Endothelial cell of umbilical vein (primary cell): Measurements from ENCODE around the gene GPR135. TPM values are rescaled to one million over a fixed set of nuclear protein-coding genes. Genes with fewer than 3 reads are reported as not detected.

Source experiments
- BruUV-seq: library from RNA; stranded (reverse); fragments of 400-500 nt; replicated peaks from 2 replicates; lab custom pipeline; 2021; lab: Mats Ljungman, UMichigan
- CTCF ChIA-PET: fragments of 300-600, 350-600 bp; sonication (Branson Sonifier 250); formaldehyde crosslinking; loops from one replicate; lab custom pipeline; 2021; ENCODE audit warnings: antibody characterized with exemption, inconsistent platforms; lab: Charles Lee
- POLR2A ChIA-PET: fragments of 300-600, 350-600 bp; sonication (Branson Sonifier 250); formaldehyde crosslinking; loops from one replicate; lab custom pipeline; 2021; ENCODE audit warnings: antibody characterized with exemption, inconsistent platforms; lab: Charles Lee
- DNase-seq: peaks from one replicate; pipeline ENCODE4 v3.0.0-alpha.2; 2011; ENCODE audit warnings: low read depth, low spot score
- FAIRE-seq: peaks from 2 replicates; lab custom pipeline; 2011; peaks lifted over from hg19 to GRCh38; lab: Jason Lieb, UNC
- H2AFZ ChIP-seq: 2 replicates; pipeline ENCODE4 v1.6.0; 2012; ENCODE audit warnings: low read depth, low read length, control low read depth, inconsistent platforms
- H3K27ac ChIP-seq: 2 replicates; pipeline ENCODE4 v1.5.1; 2011; ENCODE audit warnings: low read depth, mild to moderate bottlenecking, control low read depth, low read length, moderate library complexity; ENCODE audit not compliant: insufficient read depth
- H3K27me3 ChIP-seq, 2 experiments: 2 replicates each; pipeline versions ENCODE4 v1.6.0 to v1.6.1; 2011; ENCODE audit warnings: low read length in 2 of 2, mixed read lengths in 1 of 2; ENCODE audit not compliant: control insufficient read depth in 2 of 2, insufficient read depth in 2 of 2
- H3K36me3 ChIP-seq, 2 experiments: 2 replicates in 1 of 2; 3 replicates in 1 of 2; pipeline ENCODE4 v1.5.1; 2011; ENCODE audit warnings: low read length in 2 of 2, mild to moderate bottlenecking in 1 of 2, moderate library complexity in 1 of 2; ENCODE audit not compliant: control insufficient read depth in 2 of 2, insufficient read depth in 2 of 2; ENCODE audit errors: extremely low read depth in 1 of 2
- H3K4me1 ChIP-seq: 3 replicates; pipeline ENCODE4 v1.5.1; 2011; ENCODE audit warnings: mild to moderate bottlenecking, low read length; ENCODE audit not compliant: control insufficient read depth, insufficient read depth; ENCODE audit errors: extremely low read depth
- H3K4me2 ChIP-seq: 2 replicates; pipeline ENCODE4 v1.6.1; 2011; ENCODE audit warnings: low read length, control low read depth, mixed read lengths; ENCODE audit not compliant: insufficient read depth
- H3K4me3 ChIP-seq, 3 experiments: fragments of 200-600 bp in 1 of 3; sonication (generic), shearing (Covaris generic) in 1 of 3; replicated peaks in 1 of 3; 2 replicates each; pipeline ENCODE4 v1.5.1; 2011 to 2016; ENCODE audit warnings: control low read depth in 3 of 3, low read length in 3 of 3, mild to moderate bottlenecking in 2 of 3, inconsistent platforms in 1 of 3, low read depth in 1 of 3, moderate library complexity in 1 of 3; ENCODE audit not compliant: insufficient read depth in 1 of 3
- H3K79me2 ChIP-seq: 2 replicates; pipeline ENCODE4 v1.6.0; 2012; ENCODE audit warnings: low read length, inconsistent platforms; ENCODE audit not compliant: control insufficient read depth, insufficient read depth
- H3K9ac ChIP-seq: replicated peaks from 2 replicates; pipeline ENCODE3; 2011; ENCODE audit warnings: low read length, control low read depth; ENCODE audit not compliant: insufficient read depth; ENCODE audit errors: extremely low read depth
- H3K9me1 ChIP-seq: replicated peaks from 3 replicates; pipeline ENCODE4 v1.6.0; 2011; ENCODE audit warnings: mild to moderate bottlenecking, low read length; ENCODE audit not compliant: control insufficient read depth, insufficient read depth; ENCODE audit errors: extremely low read depth
- H3K9me3 ChIP-seq: replicated peaks from 2 replicates; pipeline ENCODE4 v1.5.1; 2012; ENCODE audit warnings: low read length, inconsistent platforms; ENCODE audit not compliant: control insufficient read depth, insufficient read depth
- H4K20me1 ChIP-seq: replicated peaks from 2 replicates; pipeline ENCODE3; 2011; ENCODE audit warnings: mild to moderate bottlenecking, low read length; ENCODE audit not compliant: control insufficient read depth, insufficient read depth; ENCODE audit errors: extremely low read depth
- EZH2 ChIP-seq: IDR thresholded peaks from 2 replicates; pipeline ENCODE4 v1.6.1; 2012; ENCODE audit warnings: borderline replicate concordance, low read depth, mild to moderate bottlenecking, moderate library complexity, low read length, inconsistent platforms; ENCODE audit not compliant: severe bottlenecking
- FOS ChIP-seq: IDR thresholded peaks from 2 replicates; pipeline ENCODE4 v1.6.1; 2011; ENCODE audit warnings: mild to moderate bottlenecking, low read length, moderate library complexity, borderline replicate concordance; ENCODE audit not compliant: insufficient read depth
- GATA2 ChIP-seq: IDR thresholded peaks from 2 replicates; pipeline ENCODE4 v1.7.0; 2011; ENCODE audit warnings: low read depth, mild to moderate bottlenecking, moderate library complexity, mixed read lengths, low read length; ENCODE audit not compliant: insufficient read length, insufficient read depth
- JUN ChIP-seq: IDR thresholded peaks from 2 replicates; pipeline ENCODE4 v1.6.1; 2011; ENCODE audit warnings: borderline replicate concordance, low read depth; ENCODE audit not compliant: insufficient read length, insufficient read depth
- MYC ChIP-seq: IDR thresholded peaks from one replicate; pipeline ENCODE4 v1.6.1; 2011; ENCODE audit warnings: mild to moderate bottlenecking, low read depth, low read length
- POLR2A ChIP-seq: IDR thresholded peaks from 2 replicates; pipeline ENCODE4 v1.6.1; 2012; ENCODE audit warnings: low read depth, mild to moderate bottlenecking, control low read depth, low read length
- POLR2AphosphoS5 ChIP-seq: IDR thresholded peaks from 2 replicates; pipeline ENCODE4 v1.6.1; 2012; ENCODE audit warnings: low read depth, mild to moderate bottlenecking, control low read depth, low read length, moderate library complexity; ENCODE audit not compliant: insufficient read depth
- dilution Hi-C: fragments of 300-500 bp; cut with MboI; formaldehyde crosslinking; loops from one replicate; pipeline ENCODE4 v1.15.0; 2019; ENCODE audit warnings: low sequenced_read_pairs; ENCODE audit not compliant: extremely low pct_ligation_motif_present
- intact Hi-C: fragments of 100-400 bp; cut with micrococcal nuclease; formaldehyde crosslinking; loops from one replicate; pipeline ENCODE4 v1.10.0; 2022
- polyA plus RNA-seq, 4 experiments: library from polyadenylated mRNA; depleted of rRNA in 3 of 4; stranded (reverse) in 3 of 4; unstranded in 1 of 4; fragments of >200 nt; gene quantifications; 2 replicates each; pipeline versions ENCODE4 v1.2.1 to v1.2.3, GENCODE V29; 2011 to 2012; ENCODE audit warnings: missing spikeins in 1 of 4
- total RNA-seq: library from RNA; stranded (reverse); gene quantifications from 2 replicates; pipeline ENCODE4 v1.2.3, GENCODE V29; 2021
- TF ChIP-seq, protein P1 (sequence below): IDR thresholded peaks from 2 replicates; pipeline ENCODE4 v1.6.1; 2011; ENCODE audit not compliant: insufficient read depth, insufficient read length
- TF ChIP-seq, protein P2 (sequence below), 2 donors: IDR thresholded peaks; 1 replicate in 1 of 2; 2 replicates in 1 of 2; pipeline ENCODE4 v1.5.1; 2011; ENCODE audit warnings: low read length in 2 of 2, mild to moderate bottlenecking in 2 of 2, moderate library complexity in 2 of 2, control low read depth in 1 of 2, inconsistent platforms in 1 of 2, low read depth in 1 of 2; ENCODE audit not compliant: insufficient read depth in 1 of 2; ENCODE audit errors: extremely low read depth in 1 of 2

Gene GPR135
- total and polyA plus RNA-seq, 2 donors (not counting 3 experiments of a cell fraction or from before 2014, with no cell fraction given), result 0.80 to 3.4 TPM

DNA sequence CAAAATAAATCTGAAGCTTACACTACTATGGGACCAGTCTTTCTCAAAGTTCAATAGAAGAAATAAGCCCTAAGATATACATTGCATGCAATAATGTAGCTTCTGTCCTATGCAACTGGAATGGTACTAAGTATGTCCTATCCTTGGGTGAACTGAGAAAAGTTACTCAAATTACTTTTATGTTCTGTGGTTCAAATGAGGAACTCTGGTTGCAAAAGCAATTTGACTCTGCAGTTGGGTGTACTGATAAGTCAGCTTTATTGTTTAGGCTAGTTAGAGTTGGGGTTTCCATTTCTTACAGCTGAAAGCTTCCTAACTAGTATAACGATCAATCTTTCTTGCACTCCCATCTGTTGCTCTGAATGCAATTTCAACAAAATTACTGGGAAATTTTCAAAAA is 29.2 kb downstream of the GPR135 start:
- Histone ChIP-seq H3K27ac (no peak overlapping the region), H3K9ac (no peak overlapping the region), H3K79me2 (no peaks in the 10 kb centered on the region), H3K4me1 (peaks cover 29% of the 10 kb centered on the region), H3K9me3 (no peaks in the 10 kb centered on the region), H4K20me1 (no peaks in the 10 kb centered on the region), H3K4me2 (no peak overlapping the region), H3K36me3 (no peaks in the 10 kb centered on the region), H3K4me3 (no peak overlapping the region), H3K27me3 (no peaks in the 10 kb centered on the region), H3K9me1 (no peaks in the 10 kb centered on the region), H2AFZ (no peak overlapping the region)
- TF ChIP-seq, protein P1, sequence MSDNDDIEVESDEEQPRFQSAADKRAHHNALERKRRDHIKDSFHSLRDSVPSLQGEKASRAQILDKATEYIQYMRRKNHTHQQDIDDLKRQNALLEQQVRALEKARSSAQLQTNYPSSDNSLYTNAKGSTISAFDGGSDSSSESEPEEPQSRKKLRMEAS, result no peak
- dilution Hi-C loops, result no loop called here
- ChIA-PET CTCF (interaction anchor here (1.5 to 1.9 kb wide), 2 partner anchors 8 to 30 kb away, joined by 3 to 5 read pairs; no protein-coding TSS in a partner anchor), POLR2A (no interaction called here)
- no peak for FAIRE-seq
- intact Hi-C loops, result no loop called here
- DNase-seq, result no peak
- BruUV-seq, result no TSS peak

DNA sequence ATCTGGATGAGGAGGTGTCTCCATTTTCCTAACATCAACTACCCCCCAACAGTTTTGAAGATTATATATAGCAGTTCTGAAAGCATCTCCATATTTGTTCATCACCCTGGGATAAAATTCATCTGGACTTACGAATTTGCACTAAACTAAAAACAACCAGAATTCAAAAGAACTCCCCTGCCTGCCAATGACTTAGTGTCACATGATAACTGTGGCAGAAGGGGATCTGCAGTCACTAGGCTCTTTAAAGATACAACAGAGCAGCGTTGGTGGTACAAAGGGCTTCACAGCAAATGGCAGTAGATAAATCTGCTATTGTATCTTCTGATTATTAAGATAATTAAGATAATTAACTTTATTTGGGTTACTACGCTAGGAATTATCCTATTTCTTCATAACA is 30.1 kb downstream of the GPR135 start:
- no peak overlapping the region for H2AFZ ChIP-seq
- intact Hi-C loops, result no loop called here
- H3K79me2 ChIP-seq, result no peaks in the 10 kb centered on the region
- H3K4me3 ChIP-seq, result no peak overlapping the region
- CTCF ChIA-PET, result interaction anchor here (1.5 to 1.9 kb wide), 2 partner anchors 9 to 29 kb away, joined by 3 to 5 read pairs; no protein-coding TSS in a partner anchor
- peaks cover 29% of the 10 kb centered on the region for H3K4me1 ChIP-seq
- no peak overlapping the region for H3K9ac ChIP-seq
- no peaks in the 10 kb centered on the region for H3K27me3 ChIP-seq
- H3K9me3 ChIP-seq, result no peaks in the 10 kb centered on the region
- POLR2A ChIA-PET, result no interaction called here
- no peak overlapping the region for H3K4me2 ChIP-seq
- no peaks in the 10 kb centered on the region for H3K9me1 ChIP-seq
- H4K20me1 ChIP-seq, result no peaks in the 10 kb centered on the region
- H3K36me3 ChIP-seq, result no peaks in the 10 kb centered on the region
- DNase-seq (no peak), FAIRE-seq (no peak)
- no peak overlapping the region for H3K27ac ChIP-seq
- dilution Hi-C loops, result no loop called here
- BruUV-seq, result no TSS peak
- no peak for TF ChIP-seq GATA2
- TF ChIP-seq JUN, result no peak
- no peak for TF ChIP-seq POLR2A
- TF ChIP-seq EZH2, result no peak
- no peak for TF ChIP-seq FOS
- TF ChIP-seq, protein P1, result no peak
- TF ChIP-seq MYC, result no peak
- no peak for TF ChIP-seq POLR2AphosphoS5
- TF ChIP-seq, protein P2, sequence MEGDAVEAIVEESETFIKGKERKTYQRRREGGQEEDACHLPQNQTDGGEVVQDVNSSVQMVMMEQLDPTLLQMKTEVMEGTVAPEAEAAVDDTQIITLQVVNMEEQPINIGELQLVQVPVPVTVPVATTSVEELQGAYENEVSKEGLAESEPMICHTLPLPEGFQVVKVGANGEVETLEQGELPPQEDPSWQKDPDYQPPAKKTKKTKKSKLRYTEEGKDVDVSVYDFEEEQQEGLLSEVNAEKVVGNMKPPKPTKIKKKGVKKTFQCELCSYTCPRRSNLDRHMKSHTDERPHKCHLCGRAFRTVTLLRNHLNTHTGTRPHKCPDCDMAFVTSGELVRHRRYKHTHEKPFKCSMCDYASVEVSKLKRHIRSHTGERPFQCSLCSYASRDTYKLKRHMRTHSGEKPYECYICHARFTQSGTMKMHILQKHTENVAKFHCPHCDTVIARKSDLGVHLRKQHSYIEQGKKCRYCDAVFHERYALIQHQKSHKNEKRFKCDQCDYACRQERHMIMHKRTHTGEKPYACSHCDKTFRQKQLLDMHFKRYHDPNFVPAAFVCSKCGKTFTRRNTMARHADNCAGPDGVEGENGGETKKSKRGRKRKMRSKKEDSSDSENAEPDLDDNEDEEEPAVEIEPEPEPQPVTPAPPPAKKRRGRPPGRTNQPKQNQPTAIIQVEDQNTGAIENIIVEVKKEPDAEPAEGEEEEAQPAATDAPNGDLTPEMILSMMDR (IDR thresholded peaks at IDR 0.05; ENCODE audit: extremely low read depth in 1 of 2, insufficient read depth in 1 of 2, low read depth in 1 of 2, low read length in 2 of 2), result no peak
